SK-N-SH (cell line): ENCODE data around the gene BCL2L11.

ENCODE experiments used
- GABPA ChIP-seq: IDR thresholded peaks from 2 replicates; pipeline ENCODE4 v1.4.0; 2012; ENCODE audit warnings: low read depth, mild to moderate bottlenecking
- GATA2 ChIP-seq: sonication (generic); formaldehyde crosslinking; IDR thresholded peaks from 2 replicates; pipeline ENCODE4 v1.5.0; 2020; ENCODE audit warnings: mild to moderate bottlenecking, missing genetic modification reagents
- MAX ChIP-seq: IDR thresholded peaks from 2 replicates; pipeline ENCODE4 v1.4.0; 2012; ENCODE audit warnings: low read depth
- NFIC ChIP-seq: IDR thresholded peaks from 2 replicates; pipeline ENCODE4 v1.4.0; 2012; ENCODE audit warnings: borderline replicate concordance
- TEAD4 ChIP-seq: IDR thresholded peaks from 2 replicates; pipeline ENCODE4 v1.4.0; 2012; ENCODE audit warnings: mild to moderate bottlenecking, borderline replicate concordance; ENCODE audit not compliant: insufficient read depth
- TF ChIP-seq, protein P1 (sequence below): fragments of 200-600 bp; sonication (generic); IDR thresholded peaks from 2 replicates; pipeline ENCODE4 v1.6.1; 2017; ENCODE audit warnings: antibody characterized with exemption, mild to moderate bottlenecking, moderate library complexity

DNA sequence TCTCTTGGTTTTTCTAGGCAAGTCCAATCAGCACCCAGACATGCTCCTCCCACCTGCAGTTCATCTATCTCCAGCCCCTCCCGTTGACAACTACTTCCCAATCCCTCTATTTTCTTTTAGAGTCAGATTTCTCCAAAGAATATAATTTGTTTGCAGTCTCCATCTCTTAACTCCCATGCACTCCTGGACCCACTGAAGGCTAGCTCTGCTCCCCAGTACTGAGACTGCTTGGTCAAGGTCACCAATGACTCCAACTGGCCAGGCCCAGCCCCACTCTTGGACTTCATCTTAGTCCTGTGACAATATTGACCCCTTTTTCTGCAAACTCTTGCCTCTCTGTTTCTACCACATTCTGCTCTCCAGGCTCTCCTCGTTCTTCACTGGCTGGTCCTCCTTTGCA, 62.0 kb downstream of the BCL2L11 start:
- TF ChIP-seq, protein P1, sequence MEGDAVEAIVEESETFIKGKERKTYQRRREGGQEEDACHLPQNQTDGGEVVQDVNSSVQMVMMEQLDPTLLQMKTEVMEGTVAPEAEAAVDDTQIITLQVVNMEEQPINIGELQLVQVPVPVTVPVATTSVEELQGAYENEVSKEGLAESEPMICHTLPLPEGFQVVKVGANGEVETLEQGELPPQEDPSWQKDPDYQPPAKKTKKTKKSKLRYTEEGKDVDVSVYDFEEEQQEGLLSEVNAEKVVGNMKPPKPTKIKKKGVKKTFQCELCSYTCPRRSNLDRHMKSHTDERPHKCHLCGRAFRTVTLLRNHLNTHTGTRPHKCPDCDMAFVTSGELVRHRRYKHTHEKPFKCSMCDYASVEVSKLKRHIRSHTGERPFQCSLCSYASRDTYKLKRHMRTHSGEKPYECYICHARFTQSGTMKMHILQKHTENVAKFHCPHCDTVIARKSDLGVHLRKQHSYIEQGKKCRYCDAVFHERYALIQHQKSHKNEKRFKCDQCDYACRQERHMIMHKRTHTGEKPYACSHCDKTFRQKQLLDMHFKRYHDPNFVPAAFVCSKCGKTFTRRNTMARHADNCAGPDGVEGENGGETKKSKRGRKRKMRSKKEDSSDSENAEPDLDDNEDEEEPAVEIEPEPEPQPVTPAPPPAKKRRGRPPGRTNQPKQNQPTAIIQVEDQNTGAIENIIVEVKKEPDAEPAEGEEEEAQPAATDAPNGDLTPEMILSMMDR = no peak
- TF ChIP-seq MAX (no peak), NFIC (no peak), TEAD4 (no peak), GATA2 (CRISPR knock-in tag) (no peak), GABPA (no peak)
